Measurements from ENCODE around the gene ARHGAP26.
"Not testable (repeated sequence)": the region's sequence is repeated elsewhere in the genome, so short reads cannot be mapped to it uniquely, and the experiment has no call there.

Gene ARHGAP26

GRCh38 chr5:142984525-142984924 is 214.3 kb downstream of the ARHGAP26 start:
- WGBS = 100% methylated on average over 1 of the region's 2 CpGs
- Histone ChIP-seq H3K4me3 (ENCODE audit: insufficient read depth in 1 of 2, low read depth in 1 of 2, low read length in 2 of 2) (no peak overlapping the region), H2BK5ac (ENCODE audit: low read depth, low read length, poor library complexity, severe bottlenecking) (no peak overlapping the region), H3K79me1 (replicated peaks; ENCODE audit: low read length, poor library complexity, severe bottlenecking) (peaks cover 5% of the 10 kb centered on the region), H2BK12ac (ENCODE audit: low read length in 2 of 2) (no peak overlapping the region), H3K14ac (ENCODE audit: low read length in 2 of 2) (no peak overlapping the region), H2AFZ (ENCODE audit: low read depth, low read length) (no peak overlapping the region), H2BK15ac (ENCODE audit: low read depth, poor library complexity, severe bottlenecking) (no peak overlapping the region), H2BK120ac (ENCODE audit: low read depth, low read length) (no peak overlapping the region), H3K9me3 (ENCODE audit: control insufficient read depth, low read length) (no peaks in the 10 kb centered on the region), H3K27me3 (ENCODE audit: control insufficient read depth in 1 of 2, insufficient read depth in 1 of 2, low read length in 2 of 2) (no peaks in the 10 kb centered on the region), H3K9ac (ENCODE audit: low read length) (no peak overlapping the region), H3K18ac (ENCODE audit: low read depth in 1 of 2, low read length in 2 of 2) (no peak overlapping the region), H3K4me1 (ENCODE audit: control insufficient read depth, insufficient read depth, low read depth, low read length) (peaks cover 12% of the 10 kb centered on the region), H3K27ac (ENCODE audit: low read length, poor library complexity, severe bottlenecking) (no peak overlapping the region), H4K8ac (ENCODE audit: low read length) (no peak overlapping the region), H3K4ac (ENCODE audit: low read depth in 1 of 2, low read length in 2 of 2) (no peak overlapping the region), H3K23ac (ENCODE audit: low read length in 2 of 2) (no peak overlapping the region), H4K91ac (ENCODE audit: low read length) (no peak overlapping the region), H3K36me3 (ENCODE audit: control insufficient read depth in 1 of 2, insufficient read depth in 2 of 2, low read depth in 1 of 2, low read length in 2 of 2) (no peaks in the 10 kb centered on the region), H2AK5ac (ENCODE audit: low read length, severe bottlenecking) (no peak overlapping the region), H3K4me2 (ENCODE audit: low read length, poor library complexity, severe bottlenecking) (no peak overlapping the region)
- DNase-seq = peak; percentile 75

DNA sequence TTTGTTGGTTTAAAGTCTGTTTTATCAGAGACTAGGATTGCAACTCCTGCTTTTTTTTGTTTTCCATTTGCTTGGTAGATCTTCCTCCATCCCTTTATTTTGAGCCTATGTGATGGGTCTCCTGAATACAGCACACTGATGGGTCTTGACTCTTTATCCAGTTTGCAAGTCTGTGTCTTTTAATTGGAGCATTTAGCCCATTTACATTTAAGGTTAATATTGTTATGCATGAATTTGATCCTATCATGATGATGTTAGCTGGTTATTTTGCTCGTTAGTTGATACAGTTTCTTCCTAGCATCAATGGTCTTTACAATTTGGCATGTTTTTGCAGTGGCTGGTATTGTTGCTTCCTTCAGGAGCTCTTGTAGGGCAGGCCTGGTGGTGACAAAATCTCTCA is 219.1 kb downstream of the ARHGAP26 start:
- H3K4me1 ChIP-seq (ENCODE audit: control insufficient read depth, insufficient read depth, low read depth, low read length); H3K18ac ChIP-seq (ENCODE audit: low read depth in 1 of 2, low read length in 2 of 2); H2BK12ac ChIP-seq (ENCODE audit: low read length in 2 of 2); H3K79me1 ChIP-seq (replicated peaks; ENCODE audit: low read length, poor library complexity, severe bottlenecking); H3K4ac ChIP-seq (ENCODE audit: low read depth in 1 of 2, low read length in 2 of 2); H3K9me3 ChIP-seq (ENCODE audit: control insufficient read depth, low read length); DNase-seq; H3K36me3 ChIP-seq (ENCODE audit: control insufficient read depth in 1 of 2, insufficient read depth in 2 of 2, low read depth in 1 of 2, low read length in 2 of 2); H2BK5ac ChIP-seq (ENCODE audit: low read depth, low read length, poor library complexity, severe bottlenecking); H4K91ac ChIP-seq (ENCODE audit: low read length); H3K23ac ChIP-seq (ENCODE audit: low read length in 2 of 2); H3K14ac ChIP-seq (ENCODE audit: low read length in 2 of 2); H3K4me2 ChIP-seq (ENCODE audit: low read length, poor library complexity, severe bottlenecking); H2BK15ac ChIP-seq (ENCODE audit: low read depth, poor library complexity, severe bottlenecking); H3K9ac ChIP-seq (ENCODE audit: low read length); H2AFZ ChIP-seq (ENCODE audit: low read depth, low read length); H2BK120ac ChIP-seq (ENCODE audit: low read depth, low read length); H3K4me3 ChIP-seq (ENCODE audit: insufficient read depth in 1 of 2, low read depth in 1 of 2, low read length in 2 of 2); H4K8ac ChIP-seq (ENCODE audit: low read length); H2AK5ac ChIP-seq (ENCODE audit: low read length, severe bottlenecking); H3K27ac ChIP-seq (ENCODE audit: low read length, poor library complexity, severe bottlenecking); H3K27me3 ChIP-seq (ENCODE audit: control insufficient read depth in 1 of 2, insufficient read depth in 1 of 2, low read length in 2 of 2): not testable (repeated sequence)
- WGBS = 78% methylated on average over 1 of the region's 1 CpG

- WGBS = 98% methylated on average over 4 of the region's 8 CpGs
- not testable (repeated sequence) for H3K14ac ChIP-seq (ENCODE audit: low read length in 2 of 2); H3K9ac ChIP-seq (ENCODE audit: low read length); H3K23ac ChIP-seq (ENCODE audit: low read length in 2 of 2); H3K4ac ChIP-seq (ENCODE audit: low read depth in 1 of 2, low read length in 2 of 2); H3K4me2 ChIP-seq (ENCODE audit: low read length, poor library complexity, severe bottlenecking); H2BK5ac ChIP-seq (ENCODE audit: low read depth, low read length, poor library complexity, severe bottlenecking); DNase-seq; H3K27ac ChIP-seq (ENCODE audit: low read length, poor library complexity, severe bottlenecking); H2AK5ac ChIP-seq (ENCODE audit: low read length, severe bottlenecking); H2BK15ac ChIP-seq (ENCODE audit: low read depth, poor library complexity, severe bottlenecking); H2AFZ ChIP-seq (ENCODE audit: low read depth, low read length); H2BK120ac ChIP-seq (ENCODE audit: low read depth, low read length); H4K8ac ChIP-seq (ENCODE audit: low read length); H4K91ac ChIP-seq (ENCODE audit: low read length); H2BK12ac ChIP-seq (ENCODE audit: low read length in 2 of 2); H3K4me3 ChIP-seq (ENCODE audit: insufficient read depth in 1 of 2, low read depth in 1 of 2, low read length in 2 of 2); H3K9me3 ChIP-seq (ENCODE audit: control insufficient read depth, low read length); H3K36me3 ChIP-seq (ENCODE audit: control insufficient read depth in 1 of 2, insufficient read depth in 2 of 2, low read depth in 1 of 2, low read length in 2 of 2); H3K79me1 ChIP-seq (replicated peaks; ENCODE audit: low read length, poor library complexity, severe bottlenecking); H3K18ac ChIP-seq (ENCODE audit: low read depth in 1 of 2, low read length in 2 of 2); H3K27me3 ChIP-seq (ENCODE audit: control insufficient read depth in 1 of 2, insufficient read depth in 1 of 2, low read length in 2 of 2); H3K4me1 ChIP-seq (ENCODE audit: control insufficient read depth, insufficient read depth, low read depth, low read length)
Measured at GRCh38 chr5:142990073-142990472, 219.9 kb downstream of the ARHGAP26 start.

- Histone ChIP-seq H3K79me1 (replicated peaks; ENCODE audit: low read length, poor library complexity, severe bottlenecking) (peaks cover 2% of the 10 kb centered on the region), H4K91ac (ENCODE audit: low read length) (no peak overlapping the region), H3K27me3 (ENCODE audit: control insufficient read depth in 1 of 2, insufficient read depth in 1 of 2, low read length in 2 of 2) (no peaks in the 10 kb centered on the region), H2BK120ac (ENCODE audit: low read depth, low read length) (no peak overlapping the region), H3K9ac (ENCODE audit: low read length) (no peak overlapping the region), H3K4me2 (ENCODE audit: low read length, poor library complexity, severe bottlenecking) (no peak overlapping the region), H2BK5ac (ENCODE audit: low read depth, low read length, poor library complexity, severe bottlenecking) (no peak overlapping the region), H3K4me1 (ENCODE audit: control insufficient read depth, insufficient read depth, low read depth, low read length) (no peaks in the 10 kb centered on the region), H3K14ac (ENCODE audit: low read length in 2 of 2) (no peak overlapping the region), H2AK5ac (ENCODE audit: low read length, severe bottlenecking) (no peak overlapping the region), H3K36me3 (ENCODE audit: control insufficient read depth in 1 of 2, insufficient read depth in 2 of 2, low read depth in 1 of 2, low read length in 2 of 2) (no peaks in the 10 kb centered on the region), H3K18ac (ENCODE audit: low read depth in 1 of 2, low read length in 2 of 2) (no peak overlapping the region), H2BK15ac (ENCODE audit: low read depth, poor library complexity, severe bottlenecking) (no peak overlapping the region), H4K8ac (ENCODE audit: low read length) (no peak overlapping the region), H3K4ac (ENCODE audit: low read depth in 1 of 2, low read length in 2 of 2) (no peak overlapping the region), H2BK12ac (ENCODE audit: low read length in 2 of 2) (no peak overlapping the region), H3K4me3 (ENCODE audit: insufficient read depth in 1 of 2, low read depth in 1 of 2, low read length in 2 of 2) (no peak overlapping the region), H3K23ac (ENCODE audit: low read length in 2 of 2) (no peak overlapping the region), H3K9me3 (ENCODE audit: control insufficient read depth, low read length) (no peaks in the 10 kb centered on the region), H3K27ac (ENCODE audit: low read length, poor library complexity, severe bottlenecking) (no peak overlapping the region), H2AFZ (ENCODE audit: low read depth, low read length) (no peak overlapping the region)
- DNase-seq = no peak
- WGBS = 97% methylated on average over 2 of the region's 2 CpGs
Measured at GRCh38 chr5:142994218-142994617, 224.0 kb downstream of the ARHGAP26 start.
